C4-2B (cell line): ENCODE data around the gene SKI.

Experiments used
- ZFX ChIP-seq: fragments of 450-650 bp; IDR thresholded peaks from 2 replicates; pipeline ENCODE4 v1.6.1; 2017
- TF ChIP-seq, protein P1 (sequence below): fragments of 450-650 bp; conservative IDR thresholded peaks from 2 replicates; pipeline ENCODE4 v1.5.1; 2017; ENCODE audit warnings: mild to moderate bottlenecking

DNA sequence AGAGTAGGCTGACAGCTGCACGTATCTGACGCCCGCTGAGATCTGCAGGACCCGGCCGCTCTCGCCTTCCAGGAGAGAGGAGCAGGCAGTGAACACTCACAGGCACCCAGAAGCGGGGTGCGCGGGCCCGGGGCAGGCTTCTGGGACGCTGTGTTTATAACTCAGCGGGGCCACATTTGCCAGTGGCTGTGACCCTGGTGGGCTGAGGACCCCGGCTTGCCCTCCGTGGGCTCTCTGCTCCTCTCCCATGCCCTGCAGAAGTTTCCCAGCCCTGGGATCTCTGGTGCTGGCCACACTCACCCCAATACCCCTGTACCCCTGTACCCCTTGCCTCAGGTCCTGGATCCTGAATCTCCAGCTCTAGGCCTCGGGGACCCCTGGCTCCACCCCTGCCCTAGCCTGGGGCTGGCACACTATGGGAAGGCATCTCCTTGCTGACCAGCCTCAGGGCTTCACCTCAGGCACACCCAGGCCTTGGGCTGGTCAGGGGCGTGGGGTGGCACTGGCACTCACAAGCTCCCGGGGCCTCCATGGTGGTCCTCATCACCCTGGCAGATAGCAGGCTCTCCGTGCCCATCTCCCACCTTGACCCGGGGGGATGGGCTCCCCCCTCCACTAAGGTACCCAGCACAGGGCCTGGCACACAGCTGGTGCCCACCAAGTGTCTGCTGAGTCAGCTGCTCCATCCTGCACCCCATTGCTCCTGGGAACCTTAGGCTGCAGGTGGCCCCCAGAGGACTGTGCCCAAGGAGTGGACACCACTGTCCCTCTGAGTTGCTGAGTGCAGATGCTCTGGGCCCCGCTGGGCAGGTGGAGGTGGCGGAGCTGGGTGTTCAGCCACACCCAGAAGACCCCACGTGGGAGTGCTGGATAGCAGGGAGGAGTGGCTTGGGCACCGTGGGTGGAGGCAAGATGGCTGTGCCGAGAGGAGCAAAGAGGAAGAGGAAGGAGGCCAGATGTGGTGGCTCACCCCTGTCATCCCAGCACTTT lies 130.8 kb downstream of the SKI start:
- TF ChIP-seq, protein P1, sequence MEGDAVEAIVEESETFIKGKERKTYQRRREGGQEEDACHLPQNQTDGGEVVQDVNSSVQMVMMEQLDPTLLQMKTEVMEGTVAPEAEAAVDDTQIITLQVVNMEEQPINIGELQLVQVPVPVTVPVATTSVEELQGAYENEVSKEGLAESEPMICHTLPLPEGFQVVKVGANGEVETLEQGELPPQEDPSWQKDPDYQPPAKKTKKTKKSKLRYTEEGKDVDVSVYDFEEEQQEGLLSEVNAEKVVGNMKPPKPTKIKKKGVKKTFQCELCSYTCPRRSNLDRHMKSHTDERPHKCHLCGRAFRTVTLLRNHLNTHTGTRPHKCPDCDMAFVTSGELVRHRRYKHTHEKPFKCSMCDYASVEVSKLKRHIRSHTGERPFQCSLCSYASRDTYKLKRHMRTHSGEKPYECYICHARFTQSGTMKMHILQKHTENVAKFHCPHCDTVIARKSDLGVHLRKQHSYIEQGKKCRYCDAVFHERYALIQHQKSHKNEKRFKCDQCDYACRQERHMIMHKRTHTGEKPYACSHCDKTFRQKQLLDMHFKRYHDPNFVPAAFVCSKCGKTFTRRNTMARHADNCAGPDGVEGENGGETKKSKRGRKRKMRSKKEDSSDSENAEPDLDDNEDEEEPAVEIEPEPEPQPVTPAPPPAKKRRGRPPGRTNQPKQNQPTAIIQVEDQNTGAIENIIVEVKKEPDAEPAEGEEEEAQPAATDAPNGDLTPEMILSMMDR: no peak
- TF ChIP-seq ZFX: no peak
